Embryonic facial prominence (tissue), 1 donor: ENCODE data around the gene CGN.

Experiments
- DNase-seq: peaks from one replicate; pipeline ENCODE4 v3.0.0-alpha.2; 2016; ENCODE audit errors: extremely low spot score

Gene CGN

DNA sequence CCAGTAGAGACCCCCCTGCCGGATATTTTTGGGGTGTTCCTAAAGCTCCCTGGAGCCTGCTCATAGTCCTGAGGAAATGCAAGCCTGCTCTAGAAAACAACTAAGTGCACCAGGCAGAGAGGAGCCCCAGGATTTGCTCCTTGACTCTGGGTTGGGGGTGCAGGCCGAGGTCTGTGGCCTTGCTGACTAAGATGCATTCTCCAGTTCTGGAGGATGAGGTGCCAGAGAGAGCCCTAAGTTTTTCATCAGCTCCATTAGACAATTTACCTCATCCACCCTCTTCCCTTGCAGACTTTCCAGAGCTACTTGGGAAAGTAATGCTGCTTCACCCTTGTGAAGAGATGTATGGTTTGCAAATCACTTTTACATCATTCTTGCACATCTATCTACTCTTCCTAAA lies 38.0 kb downstream of the CGN start:
- DNase-seq, result no peak

DNA sequence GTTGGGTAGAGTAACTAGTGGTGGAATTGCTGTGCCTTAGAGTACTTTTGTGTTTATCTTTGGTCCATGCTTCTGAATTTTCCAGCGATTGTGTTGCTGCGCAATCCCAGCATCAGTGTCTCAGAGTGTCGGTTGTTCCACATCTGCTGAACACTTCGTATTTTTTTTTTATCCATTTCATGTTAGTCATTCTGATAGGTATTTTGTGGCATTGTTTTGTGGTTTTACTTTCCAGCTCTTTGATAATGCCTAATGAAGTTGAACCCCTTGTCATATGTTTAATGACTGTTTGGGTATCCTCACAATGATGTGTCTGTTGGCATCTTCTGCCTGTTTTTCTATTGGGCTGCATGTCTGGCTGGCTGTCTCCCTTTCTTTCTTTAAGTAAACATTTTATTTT lies 42.5 kb downstream of the CGN start:
- DNase-seq, result no peak

DNA sequence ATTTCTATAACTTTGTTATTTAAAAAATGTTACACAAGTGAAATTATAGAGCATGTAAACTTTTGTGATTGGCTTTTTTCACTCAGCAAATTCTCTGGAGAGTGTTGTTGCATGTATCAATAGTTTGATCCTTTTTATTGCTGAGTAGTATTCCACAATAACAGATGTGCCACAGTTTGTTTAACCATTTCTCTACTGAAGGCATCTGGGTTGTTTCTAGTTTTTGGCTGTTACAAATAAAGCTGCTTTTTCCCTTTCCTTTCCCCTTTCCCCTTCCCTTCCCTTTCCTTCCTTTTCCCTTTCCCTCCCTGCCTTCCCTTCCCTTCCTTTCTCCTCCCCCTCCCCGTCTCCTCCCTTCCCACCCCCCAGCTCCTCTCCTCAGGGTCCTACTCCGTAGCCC lies 44.9 kb downstream of the CGN start:
- DNase-seq, result no peak

DNA sequence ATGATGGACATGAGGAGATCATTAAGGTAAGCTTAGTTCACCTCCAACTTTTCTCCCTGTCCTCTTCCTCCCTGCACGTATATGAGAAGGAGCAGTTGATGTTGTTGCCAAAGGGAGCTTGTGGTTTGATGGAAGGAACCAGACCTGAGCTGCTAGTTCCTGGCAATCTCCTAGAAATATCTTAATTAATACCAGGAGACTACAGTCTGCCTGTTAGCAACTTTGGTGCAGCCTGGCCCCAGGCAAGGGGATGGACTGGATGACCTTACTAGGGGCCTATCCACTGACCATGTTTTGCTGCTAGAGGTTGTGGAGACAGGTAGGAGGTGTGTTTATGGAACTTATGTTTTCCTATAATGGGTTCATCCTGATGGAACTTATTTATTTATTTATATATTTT lies 51.5 kb downstream of the CGN start:
- no peak for DNase-seq

DNA sequence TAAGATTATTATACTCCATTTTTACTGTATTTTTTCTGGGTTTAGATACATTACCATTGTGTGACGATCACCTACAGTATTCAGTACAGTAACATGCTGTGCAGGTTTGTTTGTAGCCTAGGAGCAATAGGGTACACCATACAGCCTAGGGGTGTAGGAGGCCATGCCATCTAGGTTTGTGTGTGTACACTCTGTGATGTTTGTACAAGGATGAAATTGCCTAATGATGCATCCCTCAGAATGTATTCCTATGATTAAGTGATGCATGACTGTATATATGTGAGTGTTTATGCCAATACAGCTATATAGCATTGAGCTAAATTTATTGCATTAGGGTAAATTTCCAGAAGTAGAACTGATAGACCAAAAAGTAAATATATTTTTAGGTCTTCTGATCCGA lies 52.2 kb downstream of the CGN start:
- DNase-seq, result no peak

DNA sequence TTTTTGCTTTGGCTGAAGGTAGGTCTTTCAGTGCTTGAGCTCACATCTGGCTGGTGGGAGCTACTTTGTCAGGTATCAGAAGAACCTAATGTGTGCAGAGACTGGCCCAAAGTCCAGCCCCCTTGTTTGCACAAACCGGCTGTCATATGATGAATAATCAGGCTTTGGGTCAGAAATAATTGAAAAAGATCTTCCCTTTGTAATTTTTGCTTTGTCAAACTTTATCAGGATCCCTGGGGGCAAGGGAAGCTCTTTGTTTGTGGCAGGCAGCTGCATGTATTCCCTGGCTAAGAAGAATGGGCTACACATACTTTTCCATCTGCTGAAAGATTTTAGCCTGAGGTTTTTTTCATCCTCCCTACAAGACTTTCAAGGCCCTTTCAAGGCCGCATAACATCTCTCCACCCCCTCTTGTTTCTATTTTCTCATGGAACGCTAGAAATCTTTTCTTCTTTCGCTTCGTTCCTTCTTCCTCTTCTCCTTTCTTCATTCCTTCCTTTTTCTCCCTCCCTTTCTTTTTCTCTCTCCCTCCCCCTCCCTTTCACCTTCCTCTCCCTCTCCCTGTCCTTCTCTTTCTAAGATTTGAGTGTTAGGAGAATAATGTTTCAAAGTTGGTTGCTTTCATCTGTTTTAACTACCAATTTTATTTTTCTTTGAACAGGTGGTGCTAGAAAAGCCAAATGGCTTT lies 54.5 kb downstream of the CGN start:
- DNase-seq, result no peak

DNA sequence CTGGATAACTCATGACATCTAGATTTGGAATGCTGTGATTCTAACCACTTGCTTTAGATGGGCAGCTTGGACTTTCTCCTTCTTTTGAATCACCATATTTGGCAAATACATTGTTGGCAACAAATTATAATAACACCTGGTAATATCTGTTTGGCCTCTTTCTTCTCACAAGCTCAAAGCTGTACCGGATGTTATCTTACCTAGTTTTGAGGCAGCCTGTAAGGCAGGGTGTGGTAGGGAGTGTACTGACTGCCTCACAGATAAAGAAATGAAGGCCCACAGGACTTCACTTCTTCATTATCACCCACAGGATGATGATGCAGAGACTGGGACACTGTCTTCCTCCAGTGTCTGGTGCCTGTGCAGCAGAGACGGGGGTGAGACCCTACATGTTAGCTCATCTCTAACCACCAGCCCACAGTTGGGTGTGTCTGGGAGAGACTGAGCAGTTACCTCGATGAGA lies 57.5 kb downstream of the CGN start:
- no peak for DNase-seq

DNA sequence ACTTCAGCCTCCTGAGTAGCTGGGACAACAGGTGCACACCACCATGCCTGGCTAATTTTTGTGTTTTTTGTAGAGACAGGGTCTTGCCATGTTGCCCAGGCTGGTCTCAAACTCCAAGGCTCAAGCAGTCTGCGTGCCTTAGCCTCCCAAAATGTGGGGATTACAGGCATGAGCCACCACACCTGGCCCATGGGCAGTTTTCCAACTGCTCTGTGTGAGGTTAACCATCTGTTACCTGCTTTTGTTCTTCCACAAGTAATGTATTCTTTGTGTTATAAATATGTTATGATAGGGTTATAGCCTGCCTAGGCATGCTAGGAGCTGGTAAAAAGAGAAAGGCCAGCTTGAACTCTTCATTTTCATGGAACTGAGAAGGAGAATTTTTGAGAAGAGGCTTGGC lies 59.6 kb downstream of the CGN start:
- no peak for DNase-seq

DNA sequence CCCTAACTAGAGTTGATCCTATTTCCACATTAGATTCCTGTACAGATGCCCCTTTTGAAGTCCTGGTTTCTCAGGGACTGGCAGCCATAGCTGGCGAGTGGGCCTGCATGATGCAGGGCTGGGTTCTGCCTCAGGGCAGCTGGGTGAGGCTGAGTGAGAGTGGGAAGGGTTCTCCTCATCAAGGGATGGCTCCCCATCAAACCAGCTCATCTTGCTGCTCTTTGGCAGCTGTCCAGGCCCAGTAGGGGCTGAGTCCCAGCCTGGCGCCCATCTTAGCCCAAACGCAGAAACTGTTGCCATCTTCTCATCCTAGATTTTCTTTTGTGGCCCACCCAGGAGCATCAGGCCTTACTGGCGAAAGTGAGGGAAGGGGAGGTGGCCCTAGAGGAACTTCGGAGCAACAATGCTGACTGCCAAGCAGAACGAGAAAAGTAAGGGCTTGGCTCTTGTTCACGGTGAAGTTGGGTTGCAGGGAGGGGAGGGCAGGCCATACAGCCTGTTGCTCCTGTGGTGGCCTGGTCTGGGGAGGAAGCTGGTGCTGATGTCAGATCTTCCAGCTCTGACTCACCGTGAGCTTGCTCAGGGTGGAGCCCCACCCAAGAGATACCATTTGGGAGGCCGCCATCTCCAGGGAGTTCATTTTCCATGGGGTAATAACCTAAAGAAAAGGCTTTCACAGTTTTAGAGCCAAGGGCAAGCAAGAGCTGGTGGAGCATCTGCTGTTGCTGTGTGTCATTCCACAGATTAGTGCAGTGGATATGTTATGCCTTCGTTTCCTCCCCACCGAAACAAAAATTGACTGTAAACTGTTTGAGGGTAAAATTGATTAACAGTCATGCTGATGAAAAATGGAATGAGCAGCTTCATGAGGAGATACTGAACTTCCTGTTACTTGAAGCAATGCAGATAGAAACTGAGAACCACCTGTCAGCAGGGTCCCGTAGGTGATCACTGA lies 63.7 kb downstream of the CGN start:
- DNase-seq, result no peak

DNA sequence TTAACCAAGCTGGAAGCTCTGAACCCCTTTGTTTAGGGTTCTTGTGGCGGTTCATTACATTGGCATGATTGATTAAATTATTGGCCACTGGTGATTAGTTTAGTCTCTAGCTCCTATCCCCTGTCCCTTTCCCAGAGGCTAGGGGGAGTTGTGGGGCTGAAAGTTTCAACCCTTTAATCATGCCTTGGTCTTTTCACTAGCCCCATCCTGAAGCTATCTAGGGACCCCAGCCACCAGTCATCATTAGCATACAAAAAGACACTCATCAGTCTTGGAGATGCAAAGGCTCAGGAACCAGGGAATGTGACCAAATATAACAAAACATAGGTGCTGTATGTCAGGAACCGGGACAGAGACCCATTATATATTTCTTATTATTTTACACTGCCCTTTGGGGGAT lies 66.0 kb downstream of the CGN start:
- DNase-seq, result no peak

DNA sequence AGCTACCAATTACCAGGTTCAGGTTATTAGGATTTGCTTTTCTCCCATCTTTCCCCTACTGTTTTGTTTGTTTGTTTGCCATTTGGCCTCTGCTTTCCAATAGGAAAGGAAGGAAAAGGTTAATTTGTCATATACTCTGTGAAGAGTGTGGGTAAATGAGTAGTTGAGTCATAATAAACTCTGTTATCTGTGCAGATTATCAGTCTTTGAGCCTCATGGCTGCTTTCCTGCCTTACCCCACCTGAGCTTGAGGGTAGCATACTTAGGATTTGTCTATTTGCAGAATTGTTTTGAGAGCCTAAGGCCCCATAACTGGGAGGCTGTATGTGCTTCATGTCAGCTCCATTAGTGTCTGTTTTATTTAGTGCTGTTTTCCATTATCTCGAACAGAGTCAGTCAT lies 67.8 kb downstream of the CGN start:
- DNase-seq, result no peak

DNA sequence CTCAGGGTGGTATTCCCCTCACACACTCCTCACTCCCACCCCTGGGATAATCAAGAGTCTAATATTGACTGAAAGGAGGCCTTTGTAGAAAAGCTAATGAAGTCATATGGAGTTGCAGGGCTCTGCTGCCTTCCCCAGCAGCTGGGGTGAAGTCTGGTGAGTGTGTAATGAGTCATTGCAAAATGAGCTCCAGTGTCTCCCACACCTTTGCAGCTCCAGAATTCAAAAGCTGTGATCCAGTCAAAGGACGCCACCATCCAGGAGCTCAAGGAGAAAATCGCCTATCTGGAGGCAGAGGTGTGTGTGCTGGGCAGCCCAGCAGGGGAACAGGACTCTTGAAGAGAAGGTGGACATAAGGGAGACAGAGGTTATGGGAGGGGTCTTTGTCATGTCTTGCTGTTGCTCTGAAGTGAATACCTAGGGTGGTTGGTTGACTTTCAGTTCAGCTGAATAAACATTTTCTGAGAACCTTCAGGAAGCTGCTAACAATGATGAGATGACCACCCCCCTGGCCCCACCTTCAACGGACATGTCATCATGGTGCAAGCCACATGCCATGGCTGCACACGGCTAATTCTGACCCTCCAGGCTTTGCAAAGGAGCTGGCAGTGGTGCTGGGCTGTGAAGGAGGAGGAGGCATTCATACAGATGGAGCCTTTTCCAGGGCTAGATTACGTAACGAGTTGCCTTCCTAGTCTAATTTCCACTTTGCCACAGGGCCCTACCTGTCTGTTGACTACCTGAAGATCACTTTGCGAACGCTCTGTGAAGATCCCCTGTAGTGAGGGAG lies 68.4 kb downstream of the CGN start:
- DNase-seq, result no peak

DNA sequence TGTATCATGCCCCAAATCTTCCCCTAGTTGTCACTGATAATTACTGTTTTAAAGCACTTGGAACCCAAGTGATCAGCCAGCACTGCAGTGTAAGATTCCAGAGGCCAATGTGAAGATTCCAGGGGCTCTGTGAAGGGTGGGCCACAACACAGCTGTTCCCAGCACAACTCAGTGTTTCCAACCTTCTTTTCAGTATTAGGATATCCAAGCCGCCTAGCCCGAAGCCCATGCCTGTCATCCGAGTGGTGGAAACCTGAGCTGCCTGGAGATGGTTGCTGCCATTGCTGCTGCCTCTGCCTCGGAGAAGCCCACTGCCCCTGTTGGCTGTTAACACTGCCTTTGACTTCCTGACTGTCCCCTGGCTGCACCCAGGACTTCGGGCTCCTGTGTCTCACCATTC lies 70.3 kb downstream of the CGN start:
- DNase-seq, result no peak

DNA sequence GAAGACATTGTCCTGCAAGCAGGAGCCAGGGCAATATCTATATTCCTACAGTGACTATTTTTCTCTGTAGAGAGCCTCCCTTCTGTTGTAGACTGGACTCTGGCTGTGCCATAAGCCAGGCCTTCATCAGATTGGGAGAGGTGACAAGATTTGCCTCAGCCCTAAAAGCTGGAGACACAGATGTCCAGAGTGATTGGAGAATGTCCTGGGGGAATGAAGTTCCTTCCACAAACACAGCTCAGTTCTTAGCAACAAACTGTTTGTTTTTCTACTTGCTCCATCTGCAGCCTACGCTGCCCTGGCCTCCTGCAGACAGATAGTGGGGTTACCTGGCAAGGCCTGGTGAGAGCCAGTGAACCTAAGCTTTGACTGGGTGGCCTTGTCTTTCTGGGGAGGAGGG lies 70.7 kb downstream of the CGN start:
- no peak for DNase-seq

DNA sequence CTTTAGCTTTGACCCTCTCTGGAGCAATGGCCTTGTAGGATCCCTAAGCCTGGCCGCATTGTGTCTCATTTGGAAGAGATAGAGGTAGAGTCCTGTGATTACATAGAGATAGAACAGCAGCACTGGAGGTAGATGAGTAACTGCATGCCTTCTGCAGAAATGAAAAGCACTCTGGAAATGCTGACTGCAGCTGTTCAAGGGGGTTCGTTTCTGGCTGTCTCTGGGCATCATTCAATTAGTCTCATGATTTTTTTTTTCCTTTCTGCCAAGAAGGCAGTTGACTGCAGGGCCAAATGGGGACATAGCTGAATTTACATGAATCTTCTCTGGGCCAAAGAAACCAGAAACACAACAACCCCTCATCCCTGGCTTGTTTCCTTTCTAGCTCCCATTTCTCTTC lies 72.6 kb downstream of the CGN start:
- no peak for DNase-seq

DNA sequence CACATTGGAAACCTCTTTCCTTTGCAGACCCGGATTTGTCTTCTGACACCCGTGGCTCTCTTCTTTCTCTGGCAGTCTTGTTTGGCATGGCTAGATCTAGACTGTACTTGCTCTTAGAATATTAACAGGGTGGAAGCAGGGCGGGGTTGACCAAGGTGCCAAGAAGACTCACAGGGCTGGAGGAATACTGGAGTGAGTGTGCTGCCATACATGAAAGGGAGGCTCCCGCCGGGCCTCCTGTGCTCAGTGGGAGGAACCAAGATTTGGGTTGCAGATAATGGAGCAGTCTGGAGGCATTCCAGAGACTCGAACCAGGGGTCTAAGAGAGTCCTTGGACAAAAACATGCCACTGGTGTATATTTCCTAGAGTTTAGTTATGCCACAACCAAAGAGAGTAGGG lies 73.1 kb downstream of the CGN start:
- no peak for DNase-seq

DNA sequence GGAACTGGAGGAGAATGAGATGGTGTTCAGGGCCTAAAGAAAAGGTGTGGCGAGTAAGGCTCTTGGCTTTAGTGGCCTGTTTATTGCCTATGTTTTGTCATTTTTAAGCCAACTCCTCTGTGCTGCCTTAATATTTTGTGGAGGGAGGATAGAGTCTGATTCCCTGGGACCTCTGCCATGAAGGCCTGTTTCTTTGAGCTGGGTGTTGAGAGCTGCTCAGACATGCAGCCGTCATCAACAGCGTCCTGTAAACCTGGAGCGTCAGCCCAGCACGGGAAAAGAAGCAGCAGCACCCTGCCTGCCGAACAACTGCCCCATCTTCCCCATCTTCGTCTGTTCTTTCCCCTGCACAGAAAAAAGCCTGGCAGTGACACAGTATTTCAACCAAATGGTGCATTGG lies 73.6 kb downstream of the CGN start:
- no peak for DNase-seq

DNA sequence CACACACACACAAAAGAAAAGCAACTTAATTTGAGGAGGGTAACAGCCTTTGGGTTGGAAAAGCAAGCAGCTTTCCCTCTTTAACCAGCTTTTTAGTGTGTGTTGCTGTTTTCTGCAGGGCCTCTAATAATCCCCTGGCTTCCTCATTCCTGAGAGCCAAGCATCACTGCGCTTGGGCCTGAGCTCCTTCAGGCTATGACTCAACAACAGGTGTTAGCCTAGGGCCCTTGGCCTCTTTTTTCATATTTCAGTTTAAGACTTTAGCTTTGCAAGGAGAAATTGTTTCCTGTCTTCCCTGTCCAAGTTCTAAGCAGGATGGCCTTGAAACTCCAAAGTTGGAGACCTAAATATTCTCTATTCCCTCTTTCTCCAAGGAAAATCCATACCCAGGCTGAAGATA lies 74.4 kb downstream of the CGN start:
- no peak for DNase-seq
